Endodermal cell (in vitro differentiated cells): ENCODE measurements around the gene PMM2. TPM values are rescaled to one million over a fixed set of nuclear protein-coding genes. Genes with fewer than 3 reads are reported as not detected.

Experiments used
- DNase-seq: peaks from one replicate; pipeline ENCODE4 v3.0.0-alpha.2; 2017
- H3K27ac ChIP-seq: 2 replicates; pipeline ENCODE4 v1.5.1; 2013; ENCODE audit warnings: mild to moderate bottlenecking, low read depth, low read length, moderate library complexity
- H3K27me3 ChIP-seq: 2 replicates; pipeline ENCODE4 v1.6.1; 2013; ENCODE audit warnings: mild to moderate bottlenecking, low read length, moderate library complexity; ENCODE audit not compliant: insufficient read depth, control insufficient read depth, poor library complexity, severe bottlenecking
- H3K36me3 ChIP-seq: 2 replicates; pipeline ENCODE4 v1.7.0; 2013; ENCODE audit warnings: mild to moderate bottlenecking, low read length, moderate library complexity; ENCODE audit not compliant: control insufficient read depth, insufficient read depth
- H3K4me1 ChIP-seq: one replicate; pipeline ENCODE4 v1.7.0; 2013; ENCODE audit warnings: low read length; ENCODE audit not compliant: control insufficient read depth, insufficient read depth
- H3K4me3 ChIP-seq: 2 replicates; pipeline ENCODE4 v1.5.1; 2013; ENCODE audit warnings: mild to moderate bottlenecking, low read length, moderate library complexity
- H3K9ac ChIP-seq: 2 replicates; pipeline ENCODE4 v1.6.1; 2013; ENCODE audit warnings: mild to moderate bottlenecking, low read length, moderate library complexity; ENCODE audit not compliant: poor library complexity, severe bottlenecking; ENCODE audit errors: extremely low read depth
- H3K9me3 ChIP-seq: 2 replicates; pipeline ENCODE4 v1.6.1; 2013; ENCODE audit warnings: mild to moderate bottlenecking, low read length, moderate library complexity; ENCODE audit not compliant: control insufficient read depth
- H3K27ac Mint-ChIP-seq: 2 replicates; pipeline ENCODE4 v1.8.0; 2020; ENCODE audit warnings: mixed read lengths
- H3K27me3 Mint-ChIP-seq: 2 replicates; pipeline ENCODE4 v1.8.0; 2021; ENCODE audit warnings: mild to moderate bottlenecking, mixed read lengths; ENCODE audit not compliant: insufficient read depth
- H3K36me3 Mint-ChIP-seq: 2 replicates; pipeline ENCODE4 v1.8.0; 2020; ENCODE audit warnings: low read depth, mixed read lengths
- H3K4me1 Mint-ChIP-seq: 2 replicates; pipeline ENCODE4 v1.8.0; 2020; ENCODE audit warnings: mixed read lengths
- H3K4me3 Mint-ChIP-seq: 2 replicates; pipeline ENCODE4 v1.8.0; 2020; ENCODE audit warnings: mild to moderate bottlenecking, moderate library complexity, mixed read lengths
- H3K9me3 Mint-ChIP-seq: 2 replicates; pipeline ENCODE4 v1.8.0; 2020; ENCODE audit warnings: mild to moderate bottlenecking, mixed read lengths
- CTCF ChIP-seq: fragments of 200-600 bp; sonication (generic); conservative IDR thresholded peaks from 2 replicates; pipeline ENCODE4 v1.5.0; 2021; ENCODE audit warnings: antibody characterized with exemption, mild to moderate bottlenecking
- WGBS, 2 experiments: methylation state at CpG; one replicate each; pipeline versions ENCODE4 v1.1.5 to v1.1.7; 2013; ENCODE audit warnings: missing lambda C conversion rate in 2 of 2, mixed read lengths in 1 of 2; ENCODE audit not compliant: insufficient coverage in 1 of 2, insufficient read length in 1 of 2; 5-methylcytosine and 5-hydroxymethylcytosine counted together
- total RNA-seq, 2 donors: library from RNA; stranded (reverse); fragmentation: NEBNext Ultra II Directional in 1 of 2; extraction: Animal tissue kit (Norgen Biotek cat#: 25700) in 1 of 2; gene quantifications; 2 replicates in 1 of 2; 3 replicates in 1 of 2; pipeline ENCODE4 v1.2.1, GENCODE V29; 2021

PMM2 gene
- total RNA-seq, 2 donors from 2014 or later: 47.6 to 48.2 TPM

- peaks cover 81% of the 10 kb centered on the region for H3K36me3 Mint-ChIP-seq
- H3K4me3 ChIP-seq: no peak overlapping the region
- H3K27ac ChIP-seq: no peak overlapping the region
- peaks cover 20% of the 10 kb centered on the region for H3K4me1 Mint-ChIP-seq
- no peaks in the 10 kb centered on the region for H3K27me3 Mint-ChIP-seq
- H3K9me3 ChIP-seq: peaks cover 20% of the 10 kb centered on the region
- H3K9ac ChIP-seq: no peak overlapping the region
- peaks cover 11% of the 10 kb centered on the region for H3K4me1 ChIP-seq
- H3K27ac Mint-ChIP-seq: peak overlapping the region; percentile 7
- no peak overlapping the region for H3K4me3 Mint-ChIP-seq
- H3K9me3 Mint-ChIP-seq: no peaks in the 10 kb centered on the region
- peaks cover 86% of the 10 kb centered on the region for H3K36me3 ChIP-seq
- DNase-seq: no peak
- H3K27me3 ChIP-seq: no peaks in the 10 kb centered on the region
- no peak for TF ChIP-seq CTCF
- 93% methylated on average over 4 of the region's 6 CpGs; no CpG with 5 or more reads in 1 of the 2 experiments for WGBS, 2 experiments
These were observed 21.9 kb downstream of the PMM2 start for GRCh38 chr16:8819411-8820034.

GRCh38 chr16:8822403-8822802, 24.8 kb downstream of the PMM2 start:
- H3K9me3 Mint-ChIP-seq: no peaks in the 10 kb centered on the region
- Histone ChIP-seq H3K9me3 (peaks cover 24% of the 10 kb centered on the region), H3K27ac (no peak overlapping the region), H3K4me3 (no peak overlapping the region), H3K27me3 (no peaks in the 10 kb centered on the region), H3K36me3 (peaks cover 85% of the 10 kb centered on the region), H3K4me1 (peaks cover 11% of the 10 kb centered on the region), H3K9ac (no peak overlapping the region)
- H3K4me3 Mint-ChIP-seq: no peak overlapping the region
- H3K4me1 Mint-ChIP-seq: peaks cover 20% of the 10 kb centered on the region
- TF ChIP-seq CTCF: no peak
- peak overlapping the region; percentile 81 for H3K27ac Mint-ChIP-seq
- H3K27me3 Mint-ChIP-seq: no peaks in the 10 kb centered on the region
- no peak for DNase-seq
- peaks cover 78% of the 10 kb centered on the region for H3K36me3 Mint-ChIP-seq
- WGBS, 2 experiments: 94 to 96% methylated on average over 3 of the region's 3 CpGs

GRCh38 chr16:8826278-8826879, 28.7 kb downstream of the PMM2 start:
- Histone ChIP-seq H3K27me3 (no peaks in the 10 kb centered on the region), H3K4me1 (peaks cover 3% of the 10 kb centered on the region), H3K27ac (no peak overlapping the region), H3K36me3 (peaks cover 88% of the 10 kb centered on the region), H3K9ac (no peak overlapping the region), H3K9me3 (peaks cover 24% of the 10 kb centered on the region), H3K4me3 (no peak overlapping the region)
- H3K27me3 Mint-ChIP-seq: no peaks in the 10 kb centered on the region
- no peak for TF ChIP-seq CTCF
- H3K4me1 Mint-ChIP-seq: peaks cover 8% of the 10 kb centered on the region
- H3K9me3 Mint-ChIP-seq: no peaks in the 10 kb centered on the region
- H3K27ac Mint-ChIP-seq: no peak overlapping the region
- H3K4me3 Mint-ChIP-seq: no peak overlapping the region
- peaks cover 71% of the 10 kb centered on the region for H3K36me3 Mint-ChIP-seq
- WGBS, 2 experiments: 91 to 100% methylated on average over 1 to 3 of the region's 3 CpGs
- no peak for DNase-seq
